GM10248 (cell line): ENCODE measurements around the gene OMP.

Experiments
- CTCF ChIA-PET: fragments of 300-600 bp; sonication (Branson Sonifier 250); formaldehyde crosslinking; extraction: SDS; loops from one replicate; lab custom pipeline; 2021; ENCODE audit warnings: antibody characterized with exemption; lab: Yijun Ruan, JAX
- POLR2A ChIA-PET: fragments of 350-650 bp; sonication (Branson Sonifier 250); formaldehyde crosslinking; extraction: SDS; loops from one replicate; lab custom pipeline; 2020; ENCODE audit warnings: antibody characterized with exemption; lab: Yijun Ruan, JAX
- DNase-seq: peaks from one replicate; pipeline ENCODE4 v3.0.0; 2012; ENCODE audit errors: extremely low spot score
- CTCF ChIP-seq: IDR thresholded peaks from 2 replicates; pipeline ENCODE4 v1.5.1; 2012; ENCODE audit warnings: mild to moderate bottlenecking, low read depth; ENCODE audit errors: extremely low read depth, missing control alignments, control extremely low read depth

Gene OMP

GRCh38 chr11:77147036-77147315, 44.3 kb downstream of the OMP start:
- no peak for TF ChIP-seq CTCF
- ChIA-PET POLR2A (no interaction called here), CTCF (interaction anchor here (0.8 to 4.0 kb wide), 4 partner anchors 16 to 99 kb away, joined by 3 to 16 read pairs (median 4); partner anchors contain the start of gene MYO7A)
- no peak for DNase-seq

- CTCF ChIA-PET = interaction anchor here (1.5 to 4.0 kb wide), 2 partner anchors 20 to 100 kb away, joined by 4 to 16 read pairs; partner anchors contain the start of gene MYO7A
- no peak for DNase-seq
- POLR2A ChIA-PET = no interaction called here
- TF ChIP-seq CTCF = no peak
Measured at GRCh38 chr11:77147668-77148321, 45.2 kb downstream of the OMP start.

GRCh38 chr11:77148963-77149715, 46.5 kb downstream of the OMP start:
- POLR2A ChIA-PET = interaction anchor here (0.6 kb wide), 1 partner anchor 197 kb away, joined by 9 read pairs; no protein-coding TSS in a partner anchor
- no peak for DNase-seq
- TF ChIP-seq CTCF = no peak
- CTCF ChIA-PET = no interaction called here

GRCh38 chr11:77149716-77150392, 47.2 kb downstream of the OMP start:
- ChIA-PET POLR2A (no interaction called here), CTCF (no interaction called here)
- no peak for DNase-seq
- TF ChIP-seq CTCF = no peak

DNA sequence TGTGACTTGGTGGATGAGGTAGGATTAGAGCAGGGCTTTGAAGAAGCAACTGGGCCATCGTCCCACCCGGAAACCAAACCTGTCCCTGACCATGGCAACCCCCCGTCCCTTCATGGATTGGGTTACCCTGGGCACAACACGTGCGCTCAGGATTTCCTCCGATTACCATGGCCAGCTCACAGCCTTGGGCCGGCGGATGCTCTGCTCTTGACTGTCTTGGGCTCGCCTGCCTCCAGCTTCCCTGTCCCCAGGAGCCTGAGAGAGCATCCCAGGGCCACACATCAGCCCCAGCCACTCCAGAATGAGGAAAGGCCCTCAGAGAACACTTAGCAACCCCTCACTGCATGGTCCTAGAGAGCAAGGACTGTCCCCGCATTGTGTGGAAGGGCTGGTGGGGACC, 48.2 kb downstream of the OMP start:
- TF ChIP-seq CTCF = no peak
- DNase-seq = no peak
- CTCF ChIA-PET = no interaction called here
- POLR2A ChIA-PET = no interaction called here

DNA sequence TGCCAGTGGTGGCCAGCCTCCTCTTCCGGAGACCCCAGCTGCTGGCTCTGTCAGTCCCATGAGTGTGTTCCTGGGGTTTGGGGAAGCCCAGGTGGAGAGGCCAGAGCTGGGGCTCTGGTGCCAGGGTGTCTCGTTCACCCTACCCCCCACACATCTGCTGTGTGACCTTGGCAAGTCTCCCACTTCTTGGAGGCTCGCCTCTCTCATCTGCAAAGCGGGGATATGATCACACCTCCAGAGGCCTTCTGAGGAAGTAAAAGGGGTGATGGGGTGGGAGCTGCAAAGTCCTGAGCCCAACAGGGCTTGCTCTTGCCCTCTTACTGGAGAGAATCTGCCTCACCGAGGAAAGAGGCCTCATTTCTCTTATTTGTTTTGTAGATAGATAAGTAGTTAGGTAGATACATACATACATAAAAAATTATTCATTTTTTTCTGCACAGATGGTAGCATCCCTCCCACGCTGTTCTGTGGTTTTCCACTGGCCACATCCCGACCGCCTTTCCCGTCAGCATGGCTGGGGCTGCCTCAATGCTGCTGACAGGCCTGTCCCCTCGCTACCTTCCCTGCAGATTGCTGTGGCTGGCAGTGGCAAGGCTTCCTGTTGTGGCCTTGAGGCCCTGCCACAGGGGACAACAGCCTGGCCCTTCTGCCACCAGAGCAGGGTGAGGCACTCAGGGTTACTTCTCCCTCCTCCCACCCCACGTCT, 49.3 kb downstream of the OMP start:
- no peak for DNase-seq
- POLR2A ChIA-PET = no interaction called here
- CTCF ChIA-PET = no interaction called here
- no peak for TF ChIP-seq CTCF
